ENCODE data around the gene ZNF625.

Gene ZNF625

GRCh38 chr19:12156223-12157058, at the start of gene ZNF625:
TSS of gene ZNF625 (minus strand) at chr19:12156734. CDS start at chr19:12156558, 176 bp downstream.
- DNase-seq (ENCODE audit: low read depth in 2 of 2) = peak; percentile 81 to 91
- no peak for TF ChIP-seq CTCF (IDR thresholded peaks at IDR 0.05; ENCODE audit: low read depth, low read length)
- peak within 1 kb of the TSS; percentile 76 to 87 for H3K4me3 ChIP-seq (replicated peaks in 1 of 2; ENCODE audit: low read depth in 2 of 2, low read length in 2 of 2)

- DNase-seq (ENCODE audit: low read depth in 2 of 2) = no peak
- no peak for TF ChIP-seq CTCF (IDR thresholded peaks at IDR 0.05; ENCODE audit: low read depth, low read length)
- no peak overlapping the region for H3K4me3 ChIP-seq (replicated peaks in 1 of 2; ENCODE audit: low read depth in 2 of 2, low read length in 2 of 2)
Observed at GRCh38 chr19:12205296-12205695, 48.8 kb upstream of the ZNF625 start.

- no peak overlapping the region for H3K4me3 ChIP-seq (replicated peaks in 1 of 2; ENCODE audit: low read depth in 2 of 2, low read length in 2 of 2)
- DNase-seq (ENCODE audit: low read depth in 2 of 2) = peak in 1 of 2 donors; percentile 24
- TF ChIP-seq CTCF (IDR thresholded peaks at IDR 0.05; ENCODE audit: low read depth, low read length) = peak; percentile 7
Observed at GRCh38 chr19:12202250-12202649, 45.7 kb upstream of the ZNF625 start.

GRCh38 chr19:12199757-12200419, 43.4 kb upstream of the ZNF625 start:
- no peak overlapping the region for H3K4me3 ChIP-seq (replicated peaks in 1 of 2; ENCODE audit: low read depth in 2 of 2, low read length in 2 of 2)
- no peak for TF ChIP-seq CTCF (IDR thresholded peaks at IDR 0.05; ENCODE audit: low read depth, low read length)
- no peak for DNase-seq (ENCODE audit: low read depth in 2 of 2)

GRCh38 chr19:12198136-12198535, 41.6 kb upstream of the ZNF625 start:
- no peak overlapping the region for H3K4me3 ChIP-seq (replicated peaks in 1 of 2; ENCODE audit: low read depth in 2 of 2, low read length in 2 of 2)
- TF ChIP-seq CTCF (IDR thresholded peaks at IDR 0.05; ENCODE audit: low read depth, low read length) = no peak
- no peak for DNase-seq (ENCODE audit: low read depth in 2 of 2)

- TF ChIP-seq CTCF (IDR thresholded peaks at IDR 0.05; ENCODE audit: low read depth, low read length) = no peak
- DNase-seq (ENCODE audit: low read depth in 2 of 2) = peak; percentile 39 to 74
- peak overlapping the region; percentile 37 to 52 for H3K4me3 ChIP-seq (replicated peaks in 1 of 2; ENCODE audit: low read depth in 2 of 2, low read length in 2 of 2)
Observed at GRCh38 chr19:12194827-12195731, 38.5 kb upstream of the ZNF625 start.

All from cardiac fibroblast (primary cell).